CD4-positive, alpha-beta T cell treated with Interleukin-17A for 1 hour (primary cell): ENCODE data around the gene ZNF85.
"Not testable (repeated sequence)": the region's sequence is repeated elsewhere in the genome, so short reads cannot be mapped to it uniquely, and the experiment has no call there.

Experiments
- DNase-seq: peaks from one replicate; pipeline ENCODE4 v3.0.0-alpha.2; 2020

Gene ZNF85

GRCh38 chr19:20923077-20923871 is at the start of gene ZNF85:
Gene ZNF85, plus strand, starts transcription at chr19:20923251. Its CDS starts 150 bp downstream, at chr19:20923401.
- peak; percentile 95 for DNase-seq

- DNase-seq = no peak
Measured at GRCh38 chr19:20879501-20879900, 43.5 kb upstream of the ZNF85 start.

DNA sequence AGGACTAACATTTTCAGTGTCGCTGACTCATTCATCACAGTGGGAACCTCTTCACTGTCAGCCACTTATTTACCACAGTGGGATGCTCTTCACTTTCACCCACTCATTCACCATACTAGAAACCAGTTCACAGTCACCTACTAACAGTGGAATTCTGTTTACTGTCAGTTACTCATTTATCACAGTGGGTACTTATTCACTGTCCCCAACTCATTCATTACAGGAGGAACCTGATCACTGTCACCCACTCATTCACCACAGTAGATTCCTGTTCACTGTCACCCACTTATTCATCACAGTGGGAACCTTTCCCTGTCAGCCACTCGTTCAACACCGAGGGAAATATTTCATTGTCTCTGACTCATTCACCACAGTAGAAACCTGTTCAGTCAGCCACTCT is 10.1 kb upstream of the ZNF85 start:
- DNase-seq = no peak

GRCh38 chr19:20925481-20925880 is 2.4 kb downstream of the ZNF85 start:
- no peak for DNase-seq

DNA sequence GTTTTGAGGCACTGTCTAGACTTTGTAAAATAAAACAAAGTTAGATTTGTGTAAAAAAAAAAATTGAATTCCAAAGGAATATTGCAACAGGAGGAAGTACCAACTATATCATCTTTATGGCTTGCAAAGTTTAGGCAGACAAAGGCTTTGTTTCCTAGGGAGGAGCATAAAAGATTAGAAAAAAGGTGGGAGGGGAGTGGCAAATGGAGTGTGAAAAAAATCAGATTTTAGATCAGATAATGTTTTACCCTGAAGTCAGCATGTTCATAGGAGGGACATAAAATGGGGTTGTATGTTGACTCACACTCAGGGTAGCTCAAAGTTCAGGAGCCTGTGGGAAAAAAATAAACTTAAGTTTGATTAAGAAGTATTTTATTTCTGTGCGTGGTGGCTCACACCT is 3.7 kb downstream of the ZNF85 start:
- no peak for DNase-seq

- no peak for DNase-seq
Measured at GRCh38 chr19:20928371-20928770, 5.3 kb downstream of the ZNF85 start.

DNA sequence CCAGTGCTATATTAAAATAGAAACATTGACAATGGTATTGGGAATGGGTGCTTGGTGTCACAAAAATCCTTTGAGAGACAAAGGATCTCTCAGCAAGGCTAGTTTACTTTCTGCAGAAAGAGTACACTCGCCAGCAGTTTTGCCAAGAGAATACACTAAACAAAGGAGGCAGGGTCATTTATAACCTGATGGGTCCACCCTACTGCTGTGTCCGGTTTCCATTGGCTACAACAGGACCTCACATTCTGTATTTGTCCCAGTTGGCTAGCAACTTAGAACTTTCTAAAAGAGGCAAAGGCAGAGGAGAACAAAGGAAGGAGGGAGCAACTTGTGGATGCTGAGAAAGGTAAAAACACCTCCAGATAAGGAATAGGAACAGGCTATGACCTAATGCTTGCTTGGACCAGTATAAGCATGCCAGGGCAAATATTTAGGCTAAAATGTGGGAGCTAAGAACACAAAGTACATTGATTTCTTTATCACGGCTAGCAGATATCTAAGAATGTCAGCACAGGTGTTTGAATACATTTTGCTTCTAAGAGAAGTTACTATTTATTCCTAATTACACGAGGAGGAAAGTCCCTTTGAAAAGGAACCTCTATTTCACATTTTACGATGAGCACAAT is 13.4 kb downstream of the ZNF85 start:
- not testable (repeated sequence) for DNase-seq

DNA sequence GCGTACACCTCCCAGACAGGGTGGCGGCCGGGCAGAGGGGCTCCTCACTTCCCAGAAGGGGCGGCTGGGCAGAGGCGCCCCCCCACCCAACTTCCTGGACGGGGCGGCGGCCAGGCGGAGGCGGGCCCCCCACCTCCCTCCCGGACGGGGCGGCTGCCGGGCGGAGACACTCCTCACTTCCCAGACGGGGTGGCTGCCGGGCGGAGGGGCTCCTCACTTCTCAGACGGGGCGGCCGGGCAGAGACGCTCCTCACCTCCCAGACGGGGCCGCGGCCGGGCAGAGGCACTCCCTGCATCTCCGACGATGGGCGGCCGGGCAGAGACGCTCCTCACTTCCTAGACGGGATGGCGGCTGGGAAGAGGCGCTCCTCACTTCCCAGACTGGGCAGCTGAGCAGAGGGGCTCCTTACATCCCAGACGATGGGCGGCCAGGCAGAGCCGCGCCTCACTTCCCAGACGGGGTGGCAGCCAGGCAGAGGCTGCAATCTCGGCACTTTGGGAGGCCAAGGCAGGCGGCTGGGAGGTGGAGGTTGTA is 29.6 kb downstream of the ZNF85 start:
- DNase-seq = not testable (repeated sequence)

GRCh38 chr19:20964798-20965197 is 41.7 kb downstream of the ZNF85 start:
- peak; percentile 2 for DNase-seq

- no peak for DNase-seq
Measured at GRCh38 chr19:20968092-20968491, 45.0 kb downstream of the ZNF85 start.

GRCh38 chr19:20969498-20969897 is 46.4 kb downstream of the ZNF85 start:
- no peak for DNase-seq

DNA sequence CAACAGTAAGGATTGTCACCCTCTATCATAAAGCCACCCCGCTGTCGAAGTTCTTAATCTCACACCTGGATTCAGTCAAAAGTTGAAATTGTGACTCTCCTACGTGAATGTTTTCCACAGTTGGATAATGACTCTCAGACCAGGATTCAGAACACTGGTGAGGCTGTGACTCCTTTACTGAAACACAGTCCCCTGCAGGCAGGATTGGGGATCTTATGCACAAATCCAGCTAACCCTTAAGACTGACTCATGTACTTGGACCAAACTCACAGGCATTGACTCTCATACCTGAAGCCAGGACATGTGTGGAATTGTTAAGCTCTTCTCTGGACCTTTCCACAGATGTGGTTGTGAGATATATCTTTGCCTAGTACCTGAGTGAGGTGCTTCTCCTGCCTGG is 46.8 kb downstream of the ZNF85 start:
- no peak for DNase-seq

- not testable (repeated sequence) for DNase-seq
Measured at GRCh38 chr19:20992788-20993187, 69.7 kb downstream of the ZNF85 start.

- peak; percentile 94 for DNase-seq
Measured at GRCh38 chr19:20999731-21000352, 76.8 kb downstream of the ZNF85 start.
